Ascending aorta (tissue), 2 donors: ENCODE results near the gene RAB3A. TPM values are rescaled to one million over a fixed set of nuclear protein-coding genes. Genes with fewer than 3 reads are reported as not detected.

ENCODE experiments used
- DNase-seq, 2 donors: peaks; one replicate each; pipeline ENCODE4 v3.0.0-alpha.2; 2019; ENCODE audit warnings: low spot score in 2 of 2
- H3K27ac ChIP-seq, 2 donors: fragments of 200-600 bp; sonication (generic); one replicate each; pipeline ENCODE4 v1.5.1; 2016 to 2017; ENCODE audit warnings: mild to moderate bottlenecking in 1 of 2
- H3K27me3 ChIP-seq: fragments of 200-600 bp; sonication (generic); one replicate; pipeline ENCODE4 v1.5.1; 2017
- H3K36me3 ChIP-seq, 2 donors: fragments of 200-600 bp; sonication (generic); one replicate each; pipeline ENCODE4 v1.5.1; 2016
- H3K4me1 ChIP-seq, 2 donors: fragments of 200-600 bp; sonication (generic); one replicate each; pipeline ENCODE4 v1.5.1; 2016 to 2017; ENCODE audit warnings: mild to moderate bottlenecking in 1 of 2
- H3K4me3 ChIP-seq, 2 donors: fragments of 200-600 bp; sonication (generic); one replicate each; pipeline ENCODE4 v1.5.1; 2016 to 2017; ENCODE audit warnings: mild to moderate bottlenecking in 1 of 2
- H3K9me3 ChIP-seq, 2 donors: fragments of 200-600 bp; sonication (generic); one replicate each; pipeline ENCODE4 v1.5.1; 2016
- intact Hi-C: fragments of 100-400 bp; cut with DNase I; formaldehyde crosslinking; loops from one replicate; pipeline ENCODE4 v1.15.1; 2023
- total RNA-seq: library from RNA; depleted of rRNA; stranded (reverse); fragments of >200 nt; gene quantifications from one replicate; pipeline ENCODE4 v1.1.0, GENCODE V29; 2016
- TF ChIP-seq, protein P1 (sequence below), 3 experiments: fragments of 200-600 bp in 2 of 3; fragments of 450-650 bp in 1 of 3; sonication (generic) in 2 of 3; IDR thresholded peaks; one replicate each; pipeline ENCODE4 v1.5.1; 2016 to 2019; ENCODE audit warnings: antibody characterized with exemption in 3 of 3, mild to moderate bottlenecking in 1 of 3, moderate library complexity in 1 of 3

Gene RAB3A
- total RNA-seq, 1 donor from 2014 or later = 12.3 TPM

- peak overlapping the region; percentile 61 to 72 for H3K27ac ChIP-seq
- intact Hi-C loops = no loop called here
- DNase-seq = no peak
Measured at GRCh38 chr19:18171605-18172327, 32.1 kb downstream of the RAB3A start.

DNA sequence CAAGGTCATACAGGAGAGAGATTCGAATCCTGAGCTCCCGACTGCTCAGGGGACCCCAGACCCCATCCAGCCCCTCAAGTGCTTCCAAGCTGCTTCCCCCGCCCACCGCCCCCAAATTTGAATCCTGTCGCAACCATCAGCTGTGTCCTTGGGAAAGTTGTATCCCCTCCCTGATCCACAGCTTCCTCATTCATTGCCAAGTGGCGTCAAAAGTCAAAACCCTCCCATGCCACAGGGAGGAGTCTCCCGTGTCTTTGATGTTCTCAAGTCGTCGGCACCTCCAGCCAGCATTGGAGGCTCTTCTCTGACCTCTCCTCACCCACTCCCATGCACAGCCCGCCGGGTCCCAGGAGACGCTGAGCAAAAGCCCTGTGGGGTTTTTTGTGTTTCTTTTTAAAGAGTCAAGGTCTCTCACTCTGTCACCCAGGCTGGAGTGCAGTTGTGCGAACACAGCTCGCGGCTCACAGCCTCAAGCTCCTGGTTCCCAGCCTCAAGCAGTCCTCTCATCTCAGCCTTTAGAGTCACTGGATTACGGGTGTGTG, 33.1 kb downstream of the RAB3A start:
- H3K4me3 ChIP-seq = no peak overlapping the region
- no peaks in the 10 kb centered on the region for H3K9me3 ChIP-seq
- H3K27ac ChIP-seq = peak overlapping the region; percentile 38 to 63
- DNase-seq = no peak
- TF ChIP-seq, protein P1, sequence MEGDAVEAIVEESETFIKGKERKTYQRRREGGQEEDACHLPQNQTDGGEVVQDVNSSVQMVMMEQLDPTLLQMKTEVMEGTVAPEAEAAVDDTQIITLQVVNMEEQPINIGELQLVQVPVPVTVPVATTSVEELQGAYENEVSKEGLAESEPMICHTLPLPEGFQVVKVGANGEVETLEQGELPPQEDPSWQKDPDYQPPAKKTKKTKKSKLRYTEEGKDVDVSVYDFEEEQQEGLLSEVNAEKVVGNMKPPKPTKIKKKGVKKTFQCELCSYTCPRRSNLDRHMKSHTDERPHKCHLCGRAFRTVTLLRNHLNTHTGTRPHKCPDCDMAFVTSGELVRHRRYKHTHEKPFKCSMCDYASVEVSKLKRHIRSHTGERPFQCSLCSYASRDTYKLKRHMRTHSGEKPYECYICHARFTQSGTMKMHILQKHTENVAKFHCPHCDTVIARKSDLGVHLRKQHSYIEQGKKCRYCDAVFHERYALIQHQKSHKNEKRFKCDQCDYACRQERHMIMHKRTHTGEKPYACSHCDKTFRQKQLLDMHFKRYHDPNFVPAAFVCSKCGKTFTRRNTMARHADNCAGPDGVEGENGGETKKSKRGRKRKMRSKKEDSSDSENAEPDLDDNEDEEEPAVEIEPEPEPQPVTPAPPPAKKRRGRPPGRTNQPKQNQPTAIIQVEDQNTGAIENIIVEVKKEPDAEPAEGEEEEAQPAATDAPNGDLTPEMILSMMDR (IDR thresholded peaks at IDR 0.05) = no peak
- H3K4me1 ChIP-seq = peaks cover 0 to 7% of the 10 kb centered on the region in 2 donors
- intact Hi-C loops = no loop called here
- peaks cover 25 to 29% of the 10 kb centered on the region in 2 donors for H3K36me3 ChIP-seq
- no peaks in the 10 kb centered on the region for H3K27me3 ChIP-seq

More at GRCh38 chr19:18171605-18172327, 32.1 kb downstream of the RAB3A start:
- Histone ChIP-seq H3K36me3 (peaks cover 15 to 20% of the 10 kb centered on the region in 2 donors), H3K27me3 (no peaks in the 10 kb centered on the region), H3K4me3 (no peak overlapping the region), H3K4me1 (peaks cover 0 to 7% of the 10 kb centered on the region in 2 donors), H3K9me3 (no peaks in the 10 kb centered on the region)
- TF ChIP-seq, protein P1 (IDR thresholded peaks at IDR 0.05) = no peak

DNA sequence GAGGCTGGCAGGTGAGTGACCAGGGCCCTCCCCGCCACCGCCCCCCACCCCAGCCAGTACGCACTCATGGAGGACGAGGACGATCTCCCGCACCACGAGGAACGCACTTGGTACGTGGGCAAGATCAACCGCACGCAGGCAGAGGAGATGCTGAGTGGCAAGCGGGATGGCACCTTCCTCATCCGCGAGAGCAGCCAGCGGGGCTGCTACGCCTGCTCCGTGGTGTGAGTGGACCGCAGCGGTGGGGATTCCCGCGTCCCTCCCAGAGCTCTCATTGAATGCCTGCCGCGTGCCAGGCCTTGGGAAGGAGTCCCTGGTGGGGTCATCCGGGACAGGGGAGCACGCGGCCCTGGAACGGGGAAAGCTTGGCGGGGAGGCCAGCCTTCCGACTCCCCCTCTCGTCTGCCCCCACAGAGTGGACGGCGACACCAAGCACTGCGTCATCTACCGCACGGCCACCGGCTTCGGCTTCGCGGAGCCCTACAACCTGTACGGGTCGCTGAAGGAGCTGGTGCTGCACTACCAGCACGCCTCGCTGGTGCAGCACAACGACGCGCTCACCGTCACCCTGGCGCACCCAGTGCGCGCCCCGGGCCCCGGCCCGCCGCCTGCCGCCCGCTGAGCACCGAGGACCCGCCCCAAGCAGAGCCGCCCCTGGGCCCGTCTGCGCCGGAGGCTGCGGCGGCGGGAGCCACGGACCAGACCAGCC, 35.0 kb downstream of the RAB3A start:
- TF ChIP-seq, protein P1 (IDR thresholded peaks at IDR 0.05) = no peak
- no peak overlapping the region for H3K4me3 ChIP-seq
- no peaks in the 10 kb centered on the region for H3K9me3 ChIP-seq
- peaks cover 40% of the 10 kb centered on the region in 2 donors for H3K36me3 ChIP-seq
- DNase-seq = no peak
- H3K27me3 ChIP-seq = no peaks in the 10 kb centered on the region
- no peak overlapping the region for H3K27ac ChIP-seq
- intact Hi-C loops = no loop called here
- H3K4me1 ChIP-seq = peaks cover 0 to 7% of the 10 kb centered on the region in 2 donors

GRCh38 chr19:18167975-18168645, 35.7 kb downstream of the RAB3A start:
- TF ChIP-seq, protein P1 (IDR thresholded peaks at IDR 0.05) = peak; percentile 60 to 78 (median 75)
- Histone ChIP-seq H3K27ac (no peak overlapping the region), H3K4me1 (peaks cover 0 to under 1% of the 10 kb centered on the region in 2 donors), H3K9me3 (no peaks in the 10 kb centered on the region), H3K27me3 (no peaks in the 10 kb centered on the region), H3K36me3 (peaks cover 44 to 46% of the 10 kb centered on the region in 2 donors), H3K4me3 (no peak overlapping the region)
- DNase-seq = no peak
- intact Hi-C loops = no loop called here

GRCh38 chr19:18167011-18167410, 36.8 kb downstream of the RAB3A start:
- no peak overlapping the region for H3K4me3 ChIP-seq
- intact Hi-C loops = no loop called here
- H3K36me3 ChIP-seq = peaks cover 52 to 53% of the 10 kb centered on the region in 2 donors
- DNase-seq = no peak
- TF ChIP-seq, protein P1 (IDR thresholded peaks at IDR 0.05) = no peak
- H3K27me3 ChIP-seq = no peaks in the 10 kb centered on the region
- no peaks in the 10 kb centered on the region for H3K9me3 ChIP-seq
- no peak overlapping the region for H3K27ac ChIP-seq
- H3K4me1 ChIP-seq = peaks cover 0 to under 1% of the 10 kb centered on the region in 2 donors
